Stimulated activated naive CD4-positive, alpha-beta T cell (primary cell): ENCODE data around the gene C19orf85.

Experiments used
- DNase-seq, 6 experiments: peaks; one replicate each; lab custom pipeline; 2025; lab: John Stamatoyannopoulos, UW

C19orf85 gene

GRCh38 chr19:55489711-55490477 lies 25.3 kb upstream of the C19orf85 start:
- no peak for DNase-seq

DNA sequence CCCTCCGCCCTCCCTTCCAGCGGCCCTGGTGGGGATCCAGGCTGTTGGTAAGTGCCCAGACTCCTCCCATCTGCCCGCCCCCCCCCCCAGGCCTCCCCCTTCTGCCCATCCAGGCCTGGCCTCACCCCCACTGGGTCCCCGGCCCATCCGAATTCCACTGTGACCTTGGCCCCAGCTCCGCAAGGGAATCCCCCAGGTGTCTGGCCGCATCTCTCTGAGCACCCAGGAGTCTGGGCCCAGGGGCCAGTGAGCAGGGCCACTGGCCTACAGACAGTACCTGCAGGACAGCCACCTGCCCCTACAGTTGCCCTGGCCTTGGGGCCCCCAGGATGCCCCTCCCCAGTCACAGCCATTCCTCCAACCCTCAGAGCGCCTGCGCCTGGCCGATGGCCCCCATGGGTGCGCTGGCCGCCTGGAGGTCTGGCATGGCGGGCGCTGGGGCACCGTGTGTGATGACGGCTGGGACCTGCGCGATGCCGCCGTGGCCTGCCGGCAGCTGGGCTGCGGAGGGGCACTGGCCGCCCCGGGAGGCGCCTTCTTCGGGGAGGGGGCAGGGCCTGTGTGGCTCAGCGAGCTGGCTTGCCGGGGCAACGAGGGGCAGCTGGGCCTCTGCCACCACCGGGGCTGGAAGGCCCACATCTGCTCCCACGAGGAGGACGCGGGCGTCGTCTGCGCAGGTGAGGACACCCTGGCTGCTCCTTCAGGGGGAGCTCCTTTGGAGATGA lies 24.6 kb upstream of the C19orf85 start:
- DNase-seq: no peak

- DNase-seq: no peak
Measured at GRCh38 chr19:55487924-55488687, 23.6 kb upstream of the C19orf85 start, which contains the start of gene SSC5D. Gene SSC5D, plus strand, starts transcription at chr19:55488436. Its CDS starts 154 bp downstream, at chr19:55488590.

- no peak for DNase-seq
Measured at GRCh38 chr19:55486971-55487923, 22.7 kb upstream of the C19orf85 start.

GRCh38 chr19:55486043-55486970 lies 21.8 kb upstream of the C19orf85 start:
- DNase-seq: no peak

DNA sequence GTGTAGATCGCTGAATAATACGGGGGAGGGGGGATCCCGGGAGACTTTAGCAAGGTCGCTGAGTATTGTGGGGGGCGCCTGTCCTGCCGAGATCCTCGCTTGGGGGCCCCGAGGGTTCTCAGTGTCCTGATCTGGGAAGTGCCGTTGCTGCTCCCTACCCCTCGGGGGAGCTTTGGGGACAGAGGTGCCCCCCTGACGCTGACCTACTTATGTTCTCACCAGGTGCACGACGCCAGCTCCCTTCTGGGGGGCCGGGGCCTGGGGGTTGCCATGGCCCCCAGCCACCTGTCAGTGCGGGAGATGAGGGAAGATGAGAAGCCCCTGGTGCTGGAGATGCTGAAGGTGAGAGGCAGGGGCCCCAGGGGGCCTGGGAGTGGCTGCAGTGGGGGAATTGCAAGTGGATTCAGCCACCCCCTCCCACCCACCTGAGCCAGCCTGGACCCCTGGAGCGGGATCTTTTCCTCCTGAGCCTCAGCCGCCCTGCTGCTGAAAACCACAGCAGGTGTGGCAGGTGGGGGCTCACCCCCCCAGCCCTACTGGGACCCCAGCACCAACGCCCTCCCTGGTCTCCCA lies 21.0 kb upstream of the C19orf85 start:
- no peak for DNase-seq

GRCh38 chr19:55484593-55485438 lies 20.3 kb upstream of the C19orf85 start, which contains the start of gene NAT14:
Gene NAT14, plus strand, starts transcription at chr19:55485188. Its CDS starts 521 bp downstream, at chr19:55485709.
- peak; percentile 44 to 68 (median 62) for DNase-seq

GRCh38 chr19:55483706-55484592 lies 19.4 kb upstream of the C19orf85 start:
- DNase-seq: no peak

DNA sequence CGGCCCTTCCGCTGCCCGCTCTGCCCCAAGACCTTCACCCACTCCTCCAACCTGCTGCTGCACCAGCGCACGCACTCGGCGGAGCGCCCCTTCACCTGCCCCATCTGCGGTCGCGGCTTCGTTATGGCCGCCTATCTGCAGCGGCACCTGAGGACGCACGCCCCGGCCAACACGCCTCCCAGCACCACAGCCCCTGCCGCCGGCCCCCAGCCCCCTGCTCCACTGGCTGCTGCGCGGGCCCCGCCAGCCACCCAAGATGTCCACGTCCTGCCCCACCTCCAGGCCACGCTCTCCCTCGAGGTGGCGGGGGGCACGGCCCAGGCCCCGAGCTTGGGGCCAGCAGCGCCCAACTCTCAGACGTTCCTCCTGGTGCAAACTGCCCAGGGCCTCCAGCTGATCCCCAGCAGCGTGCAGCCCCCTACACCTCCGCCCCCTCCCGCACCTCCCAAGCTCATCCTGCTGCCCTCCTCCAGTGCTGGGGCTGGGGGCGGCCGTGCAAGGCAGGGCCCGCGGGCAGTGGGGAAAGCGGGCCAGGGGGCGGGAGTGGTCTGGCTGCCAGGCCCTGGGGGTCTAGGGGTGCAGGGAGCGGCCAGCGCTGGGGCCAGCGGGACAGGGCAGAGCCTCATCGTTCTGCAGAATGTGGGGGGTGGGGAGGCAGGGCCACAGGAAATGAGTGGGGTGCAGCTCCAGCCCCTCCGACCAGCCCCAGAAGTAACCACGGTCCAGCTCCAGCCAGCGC lies 18.6 kb upstream of the C19orf85 start:
- no peak for DNase-seq

GRCh38 chr19:55482156-55482961 lies 17.8 kb upstream of the C19orf85 start:
- no peak for DNase-seq

- DNase-seq: no peak
Measured at GRCh38 chr19:55481794-55482155, 17.2 kb upstream of the C19orf85 start.

GRCh38 chr19:55481148-55481793 lies 16.7 kb upstream of the C19orf85 start:
- no peak for DNase-seq

DNA sequence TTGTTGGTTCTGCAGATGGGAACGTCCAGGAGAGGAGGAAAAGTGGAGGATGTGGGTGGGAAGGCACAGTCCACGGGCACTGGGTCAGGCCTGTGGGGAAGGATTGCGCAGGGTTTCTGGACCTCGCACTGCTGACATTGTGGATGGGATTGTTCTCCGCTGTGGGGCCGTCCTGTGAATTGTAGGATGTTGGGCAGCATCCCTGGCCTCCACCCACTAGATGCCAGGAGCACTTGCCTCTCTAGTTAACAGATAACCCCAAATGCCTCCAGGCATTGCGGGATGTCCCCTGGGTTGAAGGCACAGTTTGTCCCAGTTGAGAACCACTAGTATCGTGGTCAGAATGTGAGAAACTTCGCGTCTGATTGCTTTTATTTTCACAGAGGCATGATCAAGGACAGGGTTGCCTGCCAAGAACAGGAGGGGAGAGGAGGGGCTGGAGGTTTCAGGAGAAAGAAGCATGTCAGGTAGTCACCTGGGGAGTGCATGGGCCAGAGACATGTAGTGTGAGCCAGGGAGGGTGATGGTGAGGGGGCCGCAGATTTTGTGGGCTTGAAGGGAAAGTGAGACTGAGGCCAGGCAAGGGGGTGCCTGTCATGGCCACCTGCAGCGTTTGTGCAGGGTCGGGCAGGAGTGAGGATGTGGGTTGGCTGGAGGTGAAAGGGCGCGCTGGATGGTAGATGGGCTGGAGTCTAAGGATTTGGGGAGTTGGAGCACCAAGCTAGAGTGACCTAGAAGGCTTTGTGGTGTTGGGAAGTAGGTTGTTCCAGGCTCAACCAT lies 15.1 kb upstream of the C19orf85 start:
- DNase-seq: no peak

- no peak for DNase-seq
Measured at GRCh38 chr19:55479045-55479444, 14.5 kb upstream of the C19orf85 start.

- DNase-seq: no peak
Measured at GRCh38 chr19:55478364-55478763, 13.8 kb upstream of the C19orf85 start.
